HEK293T (cell line): ENCODE results near the gene TEKT2.

Experiments used
- CTCF ChIA-PET: fragments of 350-600 bp; formaldehyde crosslinking; extraction: SDS; loops from one replicate; lab custom pipeline; 2021; ENCODE audit warnings: antibody characterized with exemption, inconsistent platforms; lab: Yijun Ruan, JAX
- POLR2A ChIA-PET: fragments of 350-600 bp; formaldehyde crosslinking; extraction: SDS; loops from one replicate; lab custom pipeline; 2020; ENCODE audit warnings: antibody characterized with exemption, inconsistent platforms; lab: Yijun Ruan, JAX
- DNase-seq: peaks from one replicate; pipeline ENCODE4 v3.0.0; 2012; ENCODE audit warnings: mixed read lengths; ENCODE audit errors: extremely low spot score
- ARNT ChIP-seq: fragments of 450-650 bp; IDR thresholded peaks from 2 replicates; pipeline ENCODE4 v1.6.1; 2017; ENCODE audit warnings: mild to moderate bottlenecking
- BHLHE40 ChIP-seq: fragments of 450-650 bp; IDR thresholded peaks from 2 replicates; pipeline ENCODE4 v1.6.1; 2016; ENCODE audit warnings: mild to moderate bottlenecking, moderate library complexity, borderline replicate concordance
- CTBP1 ChIP-seq: fragments of 450-650 bp; IDR thresholded peaks from 2 replicates; pipeline ENCODE4 v1.6.1; 2016; ENCODE audit warnings: borderline replicate concordance
- ELF4 ChIP-seq: fragments of 450-650 bp; IDR thresholded peaks from 2 replicates; pipeline ENCODE4 v1.6.1; 2017; ENCODE audit warnings: antibody characterized with exemption
- FOXA1 ChIP-seq: fragments of 450-650 bp; IDR thresholded peaks from 2 replicates; pipeline ENCODE4 v1.6.1; 2016; ENCODE audit warnings: mild to moderate bottlenecking
- FOXK2 ChIP-seq: fragments of 450-650 bp; IDR thresholded peaks from 2 replicates; pipeline ENCODE4 v1.6.1; 2016; ENCODE audit warnings: mild to moderate bottlenecking
- FOXM1 ChIP-seq: fragments of 450-650 bp; IDR thresholded peaks from 2 replicates; pipeline ENCODE4 v1.6.1; 2017; ENCODE audit warnings: mild to moderate bottlenecking, borderline replicate concordance
- HDGF ChIP-seq: fragments of 450-650 bp; IDR thresholded peaks from 2 replicates; pipeline ENCODE4 v1.6.1; 2017; ENCODE audit warnings: antibody characterized with exemption, borderline replicate concordance
- L3MBTL2 ChIP-seq: fragments of 450-650 bp; conservative IDR thresholded peaks from 2 replicates; pipeline ENCODE4 v1.6.1; 2016; ENCODE audit warnings: mild to moderate bottlenecking
- LEF1 ChIP-seq: fragments of 450-650 bp; IDR thresholded peaks from 2 replicates; pipeline ENCODE4 v1.6.1; 2017; ENCODE audit warnings: mild to moderate bottlenecking, borderline replicate concordance
- NFRKB ChIP-seq: fragments of 450-650 bp; IDR thresholded peaks from 2 replicates; pipeline ENCODE4 v1.6.1; 2016; ENCODE audit warnings: mild to moderate bottlenecking, moderate library complexity
- PKNOX1 ChIP-seq: fragments of 450-650 bp; IDR thresholded peaks from 2 replicates; pipeline ENCODE4 v1.6.1; 2016
- SP1 ChIP-seq: fragments of 450-650 bp; IDR thresholded peaks from 2 replicates; pipeline ENCODE4 v1.6.1; 2017
- SUZ12 ChIP-seq: fragments of 450-650 bp; IDR thresholded peaks from 2 replicates; pipeline ENCODE4 v1.6.1; 2016; ENCODE audit warnings: mild to moderate bottlenecking
- TARDBP ChIP-seq: fragments of 450-650 bp; IDR thresholded peaks from 2 replicates; pipeline ENCODE4 v1.6.1; 2016
- ZNF384 ChIP-seq: fragments of 450-650 bp; IDR thresholded peaks from 2 replicates; pipeline ENCODE4 v1.6.1; 2016

TEKT2 gene

DNA sequence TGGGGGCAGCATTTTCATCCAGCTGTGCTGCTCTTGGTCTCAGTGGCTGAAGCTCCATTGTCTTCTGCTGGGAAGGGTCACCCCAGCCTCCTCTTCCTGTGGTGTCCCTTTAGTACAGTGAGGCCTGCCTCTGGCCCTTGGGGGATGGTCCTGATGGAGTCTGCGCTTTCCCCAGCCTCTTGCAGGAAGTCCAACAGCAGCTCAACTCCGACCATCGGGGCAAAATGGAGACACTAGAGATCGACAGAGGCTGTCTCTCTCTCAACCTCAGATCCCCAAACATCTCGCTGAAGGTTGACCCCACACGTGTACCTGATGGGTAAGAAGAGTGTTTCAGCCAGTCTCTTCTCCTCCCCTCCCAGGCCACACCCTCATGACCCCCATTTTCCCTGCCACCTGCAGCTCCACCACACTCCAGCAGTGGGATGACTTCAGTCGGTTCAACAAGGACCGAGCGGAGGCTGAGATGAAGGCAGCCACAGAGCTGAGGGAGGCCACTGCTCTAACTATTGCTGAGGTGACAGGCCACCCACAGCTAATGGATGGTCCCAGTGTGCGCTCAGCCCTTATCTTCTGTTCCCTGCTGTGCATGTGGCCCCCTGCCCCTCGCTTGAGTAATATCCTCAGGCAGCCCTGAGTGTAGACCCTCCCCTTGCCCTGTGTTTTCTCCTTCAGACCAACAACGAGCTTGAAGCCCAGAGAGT lies 2.8 kb downstream of the TEKT2 start:
- no peak for DNase-seq
- POLR2A ChIA-PET, result interaction anchor here (0.8 to 2.0 kb wide), 6 partner anchors 8 to 204 kb away, joined by 3 to 6 read pairs (median 4); partner anchors contain the start of genes AGO1 and AGO3
- CTCF ChIA-PET, result interaction anchor here (0.7 to 1.7 kb wide), 6 partner anchors 32 to 230 kb away, joined by 3 to 6 read pairs (median 3); no protein-coding TSS in a partner anchor
- TF ChIP-seq SP1 (no peak), FOXA1 (no peak)

DNA sequence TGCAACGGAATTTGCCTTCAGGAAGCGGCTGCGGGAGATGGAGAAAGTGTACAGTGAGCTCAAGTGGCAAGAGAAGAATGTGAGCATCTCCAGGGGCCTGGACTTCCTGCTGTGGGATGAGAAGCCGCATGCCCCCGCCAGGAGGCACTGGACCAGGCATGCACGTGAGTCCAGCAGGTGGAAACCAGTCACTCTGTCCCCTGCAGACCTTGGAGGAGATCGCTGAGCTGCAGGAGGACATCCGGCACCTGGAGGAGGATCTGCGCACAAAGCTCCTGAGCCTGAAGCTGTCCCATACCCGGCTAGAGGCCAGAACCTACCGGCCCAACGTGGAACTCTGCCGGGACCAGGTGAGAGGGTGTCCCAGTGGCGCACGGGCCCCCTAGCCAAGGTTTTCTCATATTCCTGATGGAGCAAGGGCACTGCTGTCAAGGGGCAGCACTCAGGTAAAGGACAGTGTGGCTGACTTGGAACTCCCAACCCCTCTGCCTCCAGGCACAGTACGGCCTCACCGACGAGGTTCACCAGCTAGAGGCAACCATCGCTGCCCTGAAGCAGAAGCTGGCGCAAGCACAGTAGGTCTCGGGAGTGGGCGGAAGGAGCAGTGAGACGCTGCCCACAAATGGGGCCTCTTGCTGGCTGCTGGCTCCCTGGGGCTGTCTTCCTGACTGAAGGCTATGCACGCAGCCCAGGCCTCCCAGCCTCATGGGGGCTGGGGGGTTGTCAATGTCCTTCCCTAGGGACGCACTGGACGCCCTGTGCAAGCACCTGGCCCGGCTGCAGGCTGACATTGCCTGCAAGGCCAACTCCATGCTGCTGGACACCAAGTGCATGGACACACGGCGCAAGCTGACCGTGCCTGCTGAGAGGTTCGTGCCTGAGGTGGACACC lies 3.6 kb downstream of the TEKT2 start:
- peak; percentile 6 for DNase-seq
- TF ChIP-seq ELF4, result no peak
- TF ChIP-seq PKNOX1, result no peak
- TF ChIP-seq TARDBP, result no peak
- no peak for TF ChIP-seq CTBP1
- TF ChIP-seq HDGF, result no peak
- TF ChIP-seq BHLHE40, result no peak
- TF ChIP-seq SUZ12, result no peak
- no peak for TF ChIP-seq FOXA1
- TF ChIP-seq NFRKB, result no peak
- TF ChIP-seq ZNF384, result no peak
- no peak for TF ChIP-seq L3MBTL2
- no peak for TF ChIP-seq FOXM1
- no peak for TF ChIP-seq LEF1
- no peak for TF ChIP-seq ARNT
- no peak for TF ChIP-seq SP1
- no peak for TF ChIP-seq FOXK2
- ChIA-PET POLR2A (interaction anchor here (0.6 to 2.0 kb wide), 5 partner anchors 14 to 204 kb away, joined by 3 to 6 read pairs (median 4); partner anchors contain the start of genes AGO1, AGO3 and TRAPPC3), CTCF (interaction anchor here (0.8 to 1.7 kb wide), 4 partner anchors 33 to 73 kb away, joined by 3 to 6 read pairs (median 4); no protein-coding TSS in a partner anchor)

DNA sequence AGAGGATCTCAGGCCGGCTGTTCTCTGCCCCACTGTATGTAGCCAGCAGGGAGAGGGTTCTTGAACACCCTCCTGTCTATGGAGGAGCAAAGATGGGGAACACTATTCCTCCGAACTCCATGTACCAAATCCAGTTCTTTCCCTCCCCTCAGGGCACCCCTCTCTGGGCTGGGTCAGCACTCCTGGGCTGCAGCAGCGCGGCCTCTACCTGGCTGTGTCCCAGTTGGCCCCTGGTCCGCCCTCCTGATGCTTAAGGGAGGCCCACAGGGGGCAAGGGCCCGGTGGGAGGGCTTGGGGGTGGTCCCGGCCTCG lies 4.3 kb downstream of the TEKT2 start:
- no peak for DNase-seq
- CTCF ChIA-PET, result no interaction called here
- TF ChIP-seq CTBP1, result no peak
- TF ChIP-seq ELF4, result no peak
- no peak for TF ChIP-seq L3MBTL2
- TF ChIP-seq ARNT, result no peak
- no peak for TF ChIP-seq NFRKB
- TF ChIP-seq FOXA1, result no peak
- TF ChIP-seq SP1, result no peak
- TF ChIP-seq ZNF384, result no peak
- TF ChIP-seq FOXM1, result no peak
- TF ChIP-seq LEF1, result no peak
- TF ChIP-seq PKNOX1, result no peak
- TF ChIP-seq SUZ12, result no peak
- TF ChIP-seq TARDBP, result no peak
- POLR2A ChIA-PET, result no interaction called here

DNA sequence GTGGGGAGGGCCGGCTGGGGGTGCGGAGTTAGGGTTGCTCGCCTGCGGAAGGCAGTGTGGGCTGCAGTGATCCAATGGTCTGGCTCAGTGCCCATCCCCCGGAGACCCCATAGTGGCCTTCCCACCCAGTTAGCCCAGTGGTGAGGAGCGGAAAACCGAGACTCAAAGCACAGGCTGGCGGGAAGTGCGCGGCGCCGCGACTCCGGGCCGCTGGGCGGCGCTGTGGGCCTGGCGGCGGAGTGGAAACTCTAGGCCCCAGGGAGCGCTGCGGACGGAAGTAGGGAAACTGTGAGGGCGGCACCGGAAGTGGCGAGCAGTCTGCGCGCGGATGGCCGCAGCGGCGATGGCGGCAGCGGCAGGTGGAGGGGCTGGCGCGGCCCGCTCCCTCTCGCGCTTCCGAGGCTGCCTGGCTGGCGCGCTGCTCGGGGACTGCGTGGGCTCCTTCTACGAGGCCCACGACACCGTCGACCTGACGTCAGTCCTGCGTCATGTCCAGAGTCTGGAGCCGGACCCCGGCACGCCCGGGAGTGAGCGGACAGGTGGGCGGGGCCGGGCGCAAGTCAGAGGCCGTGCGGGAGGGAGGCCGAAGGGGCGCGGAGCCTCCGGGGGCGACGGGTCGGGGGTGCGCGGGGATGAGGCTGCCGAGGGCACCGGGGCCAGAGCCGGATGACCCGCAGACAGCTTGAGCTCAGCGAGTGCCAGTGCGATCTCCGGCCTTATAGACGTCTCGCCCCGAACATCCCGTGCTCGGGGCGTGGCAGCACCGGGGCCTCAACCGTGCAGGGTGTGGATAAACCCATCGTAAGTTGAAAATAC lies 4.9 kb downstream of the TEKT2 start, which contains the start of gene ADPRS:
Gene ADPRS (plus strand): TSS at position 316 of the 816 bp plus-strand sequence. CDS start 13 bp downstream, at position 329.
- peak; percentile 91 for DNase-seq
- CTCF ChIA-PET, result no interaction called here
- POLR2A ChIA-PET, result no interaction called here
- TF ChIP-seq ELF4, result peak; percentile 82
- TF ChIP-seq CTBP1, result peak; percentile 34; the same call in 1 of the 2 replicates
- no peak for TF ChIP-seq SUZ12
- TF ChIP-seq ARNT, result peak; percentile 75; the same call in 1 of the 2 replicates
- TF ChIP-seq FOXM1, result no peak

GRCh38 chr1:36089393-36090121 lies 5.7 kb downstream of the TEKT2 start:
- peak; percentile 45 for DNase-seq
- ChIA-PET POLR2A (interaction anchor here (0.9 kb wide), 1 partner anchor 30 kb away, joined by 3 read pairs; no protein-coding TSS in a partner anchor), CTCF (no interaction called here)
- TF ChIP-seq ELF4 (no peak), TARDBP (no peak), FOXM1 (no peak), ZNF384 (no peak), FOXK2 (no peak), PKNOX1 (no peak), NFRKB (no peak), FOXA1 (no peak), BHLHE40 (no peak), SP1 (no peak), LEF1 (no peak), SUZ12 (no peak), ARNT (no peak), CTBP1 (no peak)
